GM21360 (cell line): ENCODE measurements around the gene RYR3.

Experiments used
- ATAC-seq: cut with Tn5 transposase; IDR thresholded peaks from one replicate; pipeline ENCODE4 v1.9.1; 2021; ENCODE audit warnings: mild to moderate bottlenecking, moderate library complexity; ENCODE audit not compliant: unreplicated experiment

Gene RYR3

GRCh38 chr15:33738941-33739664 is 428.3 kb downstream of the RYR3 start:
- no peak for ATAC-seq

- ATAC-seq, result no peak
These were observed 431.5 kb downstream of the RYR3 start for GRCh38 chr15:33742306-33742705.

- no peak for ATAC-seq
These were observed 432.0 kb downstream of the RYR3 start for GRCh38 chr15:33742800-33743199.

- ATAC-seq, result no peak
These were observed 435.4 kb downstream of the RYR3 start for GRCh38 chr15:33746203-33746602.

- no peak for ATAC-seq
These were observed 442.2 kb downstream of the RYR3 start for GRCh38 chr15:33753012-33753411.

GRCh38 chr15:33754242-33754641 is 443.5 kb downstream of the RYR3 start:
- ATAC-seq, result no peak

- ATAC-seq, result no peak
These were observed 446.2 kb downstream of the RYR3 start for GRCh38 chr15:33756961-33757360.

- ATAC-seq, result no peak
These were observed 446.9 kb downstream of the RYR3 start for GRCh38 chr15:33757516-33758232.

- ATAC-seq, result no peak
These were observed 455.6 kb downstream of the RYR3 start for GRCh38 chr15:33766389-33766788.

GRCh38 chr15:33768670-33769190 is 458.0 kb downstream of the RYR3 start:
- no peak for ATAC-seq

- ATAC-seq, result no peak
These were observed 463.2 kb downstream of the RYR3 start for GRCh38 chr15:33773969-33774368.

GRCh38 chr15:33778852-33779251 is 468.1 kb downstream of the RYR3 start:
- ATAC-seq, result no peak

- no peak for ATAC-seq
These were observed 469.4 kb downstream of the RYR3 start for GRCh38 chr15:33780011-33780768.

- ATAC-seq, result no peak
These were observed 472.2 kb downstream of the RYR3 start for GRCh38 chr15:33782966-33783365.

- ATAC-seq, result no peak
These were observed 474.6 kb downstream of the RYR3 start for GRCh38 chr15:33785366-33785765.

- ATAC-seq, result no peak
These were observed 478.3 kb downstream of the RYR3 start for GRCh38 chr15:33788906-33789540.

- no peak for ATAC-seq
These were observed 483.7 kb downstream of the RYR3 start for GRCh38 chr15:33794453-33794852.

GRCh38 chr15:33795070-33795469 is 484.3 kb downstream of the RYR3 start:
- no peak for ATAC-seq

- no peak for ATAC-seq
These were observed 486.9 kb downstream of the RYR3 start for GRCh38 chr15:33797651-33798050.

GRCh38 chr15:33801954-33802353 is 491.2 kb downstream of the RYR3 start:
- no peak for ATAC-seq

GRCh38 chr15:33807665-33808064 is 496.9 kb downstream of the RYR3 start:
- ATAC-seq, result no peak
